MM.1S (cell line): Measurements from ENCODE around the gene SLC24A4.

Experiments used
- DNase-seq: peaks from one replicate; pipeline ENCODE4 v3.0.0-alpha.2; 2015
- H2AFZ ChIP-seq: fragments of 300-600 bp; sonication (generic); 2 replicates; pipeline ENCODE4 v1.6.0; 2016; ENCODE audit warnings: antibody characterized with exemption, low read length
- H3F3A ChIP-seq: fragments of 300-600 bp; sonication (generic); 2 replicates; pipeline ENCODE4 v1.6.1; 2016; ENCODE audit warnings: mild to moderate bottlenecking, antibody characterized with exemption, low read length, moderate library complexity, mixed read lengths; ENCODE audit not compliant: insufficient read depth
- H3K27ac ChIP-seq: fragments of 300-600 bp; sonication (generic); 2 replicates; pipeline ENCODE4 v1.5.1; 2016; ENCODE audit warnings: mild to moderate bottlenecking, low read length
- H3K27me3 ChIP-seq: fragments of 300-600 bp; sonication (generic); replicated peaks from 2 replicates; pipeline ENCODE4 v1.6.0; 2016; ENCODE audit warnings: low read length; ENCODE audit not compliant: insufficient read depth
- H3K36me3 ChIP-seq: fragments of 300-600 bp; sonication (generic); replicated peaks from 2 replicates; pipeline ENCODE4 v1.6.1; 2016; ENCODE audit warnings: mild to moderate bottlenecking, low read length, mixed read lengths; ENCODE audit not compliant: insufficient read depth
- H3K4me1 ChIP-seq: fragments of 300-600 bp; sonication (generic); 2 replicates; pipeline ENCODE4 v1.6.1; 2016; ENCODE audit warnings: low read length, mixed read lengths
- H3K4me2 ChIP-seq: fragments of 300-600 bp; sonication (generic); 2 replicates; pipeline ENCODE4 v1.6.0; 2016; ENCODE audit warnings: low read depth, low read length
- H3K4me3 ChIP-seq: fragments of 300-600 bp; sonication (generic); 2 replicates; pipeline ENCODE4 v1.5.1; 2016; ENCODE audit warnings: low read length, mixed read lengths
- H3K79me2 ChIP-seq: fragments of 300-600 bp; sonication (generic); 2 replicates; pipeline ENCODE4 v1.6.1; 2016; ENCODE audit warnings: mixed run types, low read length, mixed read lengths
- H3K9ac ChIP-seq: fragments of 300-600 bp; sonication (generic); 2 replicates; pipeline ENCODE4 v1.6.1; 2016; ENCODE audit warnings: low read length, mixed read lengths
- H3K9me2 ChIP-seq: fragments of 300-600 bp; sonication (generic); replicated peaks from 2 replicates; pipeline ENCODE4 v1.6.1; 2016; ENCODE audit warnings: mild to moderate bottlenecking, low read length, mixed read lengths; ENCODE audit not compliant: insufficient read depth
- H3K9me3 ChIP-seq: fragments of 300-600 bp; sonication (generic); replicated peaks from 2 replicates; pipeline ENCODE4 v1.6.1; 2016; ENCODE audit warnings: mild to moderate bottlenecking, low read length, mixed read lengths; ENCODE audit not compliant: insufficient read depth
- H4K20me1 ChIP-seq: fragments of 300-600 bp; sonication (generic); 2 replicates; pipeline ENCODE4 v1.6.1; 2016; ENCODE audit warnings: mild to moderate bottlenecking, low read length, moderate library complexity, mixed read lengths; ENCODE audit not compliant: insufficient read depth
- CTCF ChIP-seq: fragments of 300-600 bp; sonication (generic); IDR thresholded peaks from 2 replicates; pipeline ENCODE4 v1.5.1; 2016; ENCODE audit warnings: antibody characterized with exemption, low read length, mixed read lengths
- EZH2 ChIP-seq: fragments of 300-600 bp; sonication (generic); optimal IDR thresholded peaks from 2 replicates; pipeline ENCODE3; 2017; ENCODE audit warnings: low read depth, mild to moderate bottlenecking, antibody characterized with exemption, low read length, mixed read lengths
- EZH2phosphoT487 ChIP-seq: fragments of 300-600 bp; sonication (generic); IDR thresholded peaks from 2 replicates; pipeline ENCODE4 v1.6.1; 2018; ENCODE audit warnings: antibody characterized with exemption, low read length

The SLC24A4 gene

GRCh38 chr14:92334050-92334449 lies 11.1 kb downstream of the SLC24A4 start:
- TF ChIP-seq CTCF (no peak), EZH2 (no peak), EZH2phosphoT487 (no peak)
- no peaks in the 10 kb centered on the region for H3F3A ChIP-seq
- no peaks in the 10 kb centered on the region for H4K20me1 ChIP-seq
- no peak overlapping the region for H2AFZ ChIP-seq
- no peaks in the 10 kb centered on the region for H3K36me3 ChIP-seq
- no peaks in the 10 kb centered on the region for H3K79me2 ChIP-seq
- H3K4me3 ChIP-seq: no peak overlapping the region
- no peak overlapping the region for H3K27ac ChIP-seq
- no peak overlapping the region for H3K9ac ChIP-seq
- H3K9me3 ChIP-seq: no peaks in the 10 kb centered on the region
- H3K4me1 ChIP-seq: no peaks in the 10 kb centered on the region
- H3K27me3 ChIP-seq: no peaks in the 10 kb centered on the region
- H3K4me2 ChIP-seq: no peak overlapping the region
- H3K9me2 ChIP-seq: no peaks in the 10 kb centered on the region
- DNase-seq: no peak

GRCh38 chr14:92336363-92336762 lies 13.4 kb downstream of the SLC24A4 start:
- H3K79me2 ChIP-seq: no peaks in the 10 kb centered on the region
- H3K9me3 ChIP-seq: no peaks in the 10 kb centered on the region
- TF ChIP-seq EZH2phosphoT487: no peak
- no peak for TF ChIP-seq EZH2
- TF ChIP-seq CTCF: no peak
- H3K4me3 ChIP-seq: no peak overlapping the region
- H3K9me2 ChIP-seq: no peaks in the 10 kb centered on the region
- no peak overlapping the region for H2AFZ ChIP-seq
- no peak overlapping the region for H3K9ac ChIP-seq
- no peaks in the 10 kb centered on the region for H3F3A ChIP-seq
- H3K4me1 ChIP-seq: no peaks in the 10 kb centered on the region
- H4K20me1 ChIP-seq: no peaks in the 10 kb centered on the region
- no peak overlapping the region for H3K4me2 ChIP-seq
- no peak for DNase-seq
- H3K36me3 ChIP-seq: no peaks in the 10 kb centered on the region
- H3K27me3 ChIP-seq: no peaks in the 10 kb centered on the region
- H3K27ac ChIP-seq: no peak overlapping the region

GRCh38 chr14:92339426-92339825 lies 16.5 kb downstream of the SLC24A4 start:
- Histone ChIP-seq H3K36me3 (no peaks in the 10 kb centered on the region), H3F3A (no peaks in the 10 kb centered on the region), H3K4me1 (no peaks in the 10 kb centered on the region), H3K9me3 (no peaks in the 10 kb centered on the region), H3K9ac (no peak overlapping the region), H3K79me2 (no peaks in the 10 kb centered on the region), H3K9me2 (no peaks in the 10 kb centered on the region), H2AFZ (no peak overlapping the region), H3K4me2 (no peak overlapping the region), H4K20me1 (no peaks in the 10 kb centered on the region), H3K27ac (no peak overlapping the region), H3K27me3 (no peaks in the 10 kb centered on the region), H3K4me3 (no peak overlapping the region)
- TF ChIP-seq CTCF (no peak), EZH2phosphoT487 (no peak), EZH2 (no peak)
- no peak for DNase-seq
